GM19023 (cell line): ENCODE data around the gene HCFC1R1.
A peak's percentile ranks its signal among the peaks of the same experiment; 100 is the strongest.

ENCODE experiments used
- ATAC-seq: cut with Tn5 transposase; IDR thresholded peaks from one replicate; pipeline ENCODE4 v1.9.1; 2021; ENCODE audit warnings: mild to moderate bottlenecking, moderate library complexity; ENCODE audit not compliant: unreplicated experiment

Gene HCFC1R1

DNA sequence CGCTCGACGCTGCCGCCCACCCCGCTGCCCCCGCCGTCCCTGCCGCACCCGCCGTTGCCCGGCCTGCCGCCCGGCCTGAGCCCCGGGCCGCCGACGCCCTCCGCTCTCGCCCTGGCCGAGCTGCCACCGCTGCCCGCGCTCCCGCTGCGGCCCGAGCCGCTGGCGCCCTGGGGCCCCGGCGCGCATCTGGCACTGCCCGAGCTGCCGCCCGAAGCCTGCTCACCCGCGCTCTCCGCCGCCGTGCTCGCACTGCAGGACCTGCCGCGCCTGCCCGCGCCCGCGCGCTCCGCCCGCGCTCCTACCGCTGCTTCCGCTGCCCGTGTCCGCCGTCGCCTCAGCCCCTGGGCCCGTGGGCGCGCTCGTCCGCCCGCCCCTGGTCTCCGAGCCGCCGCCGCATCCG is 19.4 kb downstream of the HCFC1R1 start:
- peak; percentile 7 for ATAC-seq

DNA sequence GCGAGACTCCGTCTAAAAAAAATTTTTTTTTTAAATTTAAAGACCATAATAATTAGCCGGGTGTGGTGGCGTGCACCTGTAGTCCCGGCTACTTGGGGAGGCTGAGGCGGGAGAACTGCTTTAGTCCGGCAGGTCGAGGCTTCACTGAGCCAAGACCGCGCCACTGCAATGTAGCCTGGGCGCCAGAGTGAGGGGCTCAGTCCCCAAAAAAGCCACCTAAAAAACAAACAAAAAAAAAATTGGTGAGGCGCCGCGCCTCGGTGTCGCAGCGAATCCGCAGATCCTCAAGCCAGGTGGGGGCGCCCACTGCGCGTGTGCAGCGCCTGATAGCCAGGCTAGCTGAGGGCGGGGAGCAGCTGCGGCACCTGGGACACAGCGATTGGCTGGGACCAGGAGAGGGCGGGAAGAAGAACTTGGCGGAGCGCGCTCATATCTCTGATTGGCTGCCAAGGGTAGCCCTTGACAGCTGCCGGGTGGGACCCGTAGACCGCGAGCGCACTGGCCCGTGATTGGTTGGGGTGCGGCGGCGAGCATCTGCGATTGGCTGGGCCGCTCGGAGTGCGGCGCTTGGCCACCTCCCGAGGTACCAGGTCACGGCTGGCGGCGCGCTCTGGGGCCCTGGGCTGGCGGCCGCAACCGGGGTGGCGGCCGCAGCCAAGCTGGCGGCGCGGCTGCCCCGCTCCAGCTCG is 20.0 kb downstream of the HCFC1R1 start:
- peak; percentile 95 for ATAC-seq

DNA sequence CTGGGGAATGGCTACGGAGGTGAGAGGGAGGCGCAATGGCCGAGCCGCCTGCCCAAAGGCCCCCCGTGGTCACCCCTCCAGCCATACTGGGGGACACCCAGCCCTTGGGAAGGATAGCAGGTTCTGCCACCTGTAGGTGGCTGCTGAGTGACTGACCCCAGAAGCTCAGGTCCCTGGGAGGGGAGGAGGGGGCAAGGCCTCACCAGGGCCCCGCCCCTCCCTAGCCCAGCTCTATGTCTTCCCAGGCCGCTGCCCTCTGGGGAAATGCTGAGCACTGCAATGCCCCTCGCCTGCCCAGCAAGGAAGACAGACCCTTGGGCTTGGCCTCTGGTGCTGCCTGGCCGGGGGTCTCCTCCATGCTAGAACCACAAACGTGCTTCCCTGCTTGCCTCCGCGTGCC is 22.4 kb downstream of the HCFC1R1 start:
- ATAC-seq, result no peak

DNA sequence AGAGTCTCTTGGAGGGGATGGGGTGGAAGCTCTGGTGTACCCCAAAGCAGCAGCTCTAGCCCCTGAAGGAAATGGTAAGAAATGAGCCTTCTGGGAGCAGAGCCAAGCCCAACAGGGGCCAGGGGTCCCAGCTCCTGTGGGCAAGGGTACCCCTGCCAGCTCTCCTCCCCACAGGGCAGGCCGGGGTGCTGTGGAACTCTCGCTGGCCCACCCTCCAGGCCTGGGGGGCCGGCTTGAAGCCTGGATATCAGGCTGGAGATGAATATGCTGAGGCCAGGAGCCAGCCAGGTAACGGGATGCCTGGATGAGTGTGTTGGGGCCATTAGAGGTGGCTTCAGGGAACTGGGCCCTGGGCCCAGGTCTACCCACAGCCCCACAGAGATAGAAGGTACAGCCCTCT is 23.2 kb downstream of the HCFC1R1 start:
- no peak for ATAC-seq

DNA sequence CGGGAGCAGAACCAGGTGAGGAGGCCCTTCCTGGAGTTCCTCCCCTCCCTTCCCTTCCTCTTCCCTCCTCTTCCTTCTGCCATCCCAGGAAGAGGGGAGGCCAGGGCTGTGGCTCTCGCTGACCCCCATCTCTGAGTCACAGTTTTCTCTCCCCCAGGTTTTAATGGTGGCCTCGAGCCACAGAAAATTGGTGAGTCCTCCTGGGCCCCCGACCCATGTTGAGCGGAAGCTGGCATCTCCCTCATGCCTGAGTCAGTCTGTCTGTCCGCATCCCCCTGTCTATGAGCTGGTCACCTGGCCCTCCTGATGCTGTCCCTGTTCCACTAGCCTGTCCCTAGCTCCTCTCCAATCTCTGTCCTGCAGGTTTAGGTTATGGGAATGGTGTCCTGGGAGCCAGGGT is 23.8 kb downstream of the HCFC1R1 start:
- no peak for ATAC-seq

DNA sequence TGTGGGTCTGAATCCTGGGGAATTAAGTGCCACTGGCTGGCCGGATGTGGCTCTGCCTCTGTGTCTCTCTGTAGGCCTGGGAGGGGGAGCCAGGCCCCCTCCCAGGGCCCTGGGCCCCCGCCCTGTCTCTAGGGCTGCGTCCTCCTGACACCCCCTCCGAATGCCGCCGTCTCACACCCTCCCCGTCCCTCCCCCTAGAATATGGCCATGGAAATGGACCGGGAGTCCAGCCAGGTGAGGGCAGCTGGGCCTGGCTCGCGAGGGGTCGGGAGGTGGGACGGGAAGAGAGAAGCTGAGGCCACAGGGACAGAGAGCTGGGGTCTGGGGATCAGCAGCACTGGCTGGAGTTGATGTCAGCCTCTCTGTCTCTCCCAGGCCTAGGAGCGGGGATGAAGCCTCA is 27.4 kb downstream of the HCFC1R1 start:
- ATAC-seq, result no peak

DNA sequence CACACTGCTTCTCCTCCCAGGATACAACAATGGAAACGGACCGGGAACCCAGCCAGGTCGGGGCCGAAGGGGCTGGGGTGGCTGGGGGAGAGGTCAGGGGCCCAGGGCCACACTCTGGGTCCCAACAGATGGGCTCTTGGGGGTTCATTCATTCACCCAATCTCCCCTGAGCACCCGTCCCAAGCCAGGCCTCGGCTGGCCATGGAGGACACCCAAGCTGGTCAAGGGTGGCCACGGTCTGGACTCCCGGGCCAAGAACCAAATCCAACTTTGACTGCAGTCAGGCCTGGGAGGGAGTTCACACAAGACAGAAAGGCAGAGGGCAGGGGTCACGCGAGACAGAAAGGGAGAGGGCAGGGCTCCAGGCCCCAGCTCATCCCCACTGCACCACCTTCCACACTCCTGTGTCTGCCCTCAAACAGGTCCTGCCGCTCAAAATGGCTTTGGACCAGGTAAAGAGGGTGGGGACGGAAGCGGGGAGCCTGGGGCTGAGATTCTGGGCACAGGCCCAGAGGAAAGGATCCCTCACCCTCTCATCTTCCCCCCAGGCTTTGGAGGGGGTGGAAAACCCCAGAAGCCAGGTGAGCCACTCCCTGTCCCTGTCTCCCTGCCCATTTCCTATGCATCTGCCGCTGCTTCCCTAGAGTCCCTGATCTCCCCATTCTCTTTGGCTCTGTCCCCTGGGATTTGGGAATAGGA is 31.2 kb downstream of the HCFC1R1 start:
- ATAC-seq, result no peak

DNA sequence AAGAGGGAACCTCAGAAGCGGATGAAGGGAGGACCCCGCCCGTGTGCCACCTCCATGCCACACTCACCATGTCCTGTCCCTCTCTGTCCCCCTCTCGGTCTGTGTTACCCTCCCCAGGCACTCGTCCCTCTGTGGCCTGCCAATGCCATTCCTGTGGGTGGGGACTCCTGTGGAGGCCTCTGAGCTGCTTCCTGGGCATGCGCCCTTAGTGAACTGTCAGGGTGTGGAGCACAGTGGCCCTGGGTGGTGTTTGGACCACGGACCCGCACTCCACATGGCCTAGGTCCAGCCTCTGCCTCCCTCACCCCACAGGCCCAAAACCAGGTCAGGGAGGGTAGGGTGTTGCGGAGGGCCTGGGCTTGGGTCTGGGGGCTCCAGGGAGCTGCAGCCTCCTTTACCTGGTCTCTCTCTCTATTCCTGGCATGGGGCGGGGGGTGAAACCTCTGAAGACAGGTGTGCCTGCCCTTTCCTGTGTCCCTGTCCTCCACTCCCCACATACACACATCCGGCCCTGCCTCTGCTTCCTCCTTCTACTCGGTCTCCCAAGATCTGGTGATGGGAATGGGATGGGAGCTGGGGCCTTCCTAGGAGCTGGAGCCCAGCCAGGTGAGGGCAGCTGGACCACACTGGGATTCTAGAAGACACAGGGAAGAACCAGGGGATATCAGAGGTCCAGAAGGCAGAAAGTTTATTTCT is 32.0 kb downstream of the HCFC1R1 start:
- no peak for ATAC-seq

DNA sequence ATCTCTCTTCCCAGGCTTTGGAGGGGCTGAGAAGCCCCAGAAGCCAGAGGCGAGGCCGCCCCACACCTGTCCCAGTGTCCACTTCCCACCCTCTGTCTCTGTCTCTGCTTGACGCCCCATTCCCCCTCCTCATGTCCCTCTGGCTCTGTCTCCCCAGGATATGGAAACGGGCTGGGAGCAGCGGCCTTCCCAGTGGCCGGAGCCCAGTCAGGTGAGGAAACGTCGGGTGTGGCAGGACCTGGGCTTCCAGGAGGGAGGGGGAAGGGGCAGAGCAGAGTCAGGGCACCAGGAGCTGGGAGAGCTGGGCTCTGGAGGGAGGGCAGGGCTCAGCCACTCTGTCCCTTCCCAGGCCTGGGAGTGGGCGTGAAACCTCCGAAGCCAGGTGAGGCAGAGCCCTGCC is 32.9 kb downstream of the HCFC1R1 start:
- ATAC-seq, result no peak

DNA sequence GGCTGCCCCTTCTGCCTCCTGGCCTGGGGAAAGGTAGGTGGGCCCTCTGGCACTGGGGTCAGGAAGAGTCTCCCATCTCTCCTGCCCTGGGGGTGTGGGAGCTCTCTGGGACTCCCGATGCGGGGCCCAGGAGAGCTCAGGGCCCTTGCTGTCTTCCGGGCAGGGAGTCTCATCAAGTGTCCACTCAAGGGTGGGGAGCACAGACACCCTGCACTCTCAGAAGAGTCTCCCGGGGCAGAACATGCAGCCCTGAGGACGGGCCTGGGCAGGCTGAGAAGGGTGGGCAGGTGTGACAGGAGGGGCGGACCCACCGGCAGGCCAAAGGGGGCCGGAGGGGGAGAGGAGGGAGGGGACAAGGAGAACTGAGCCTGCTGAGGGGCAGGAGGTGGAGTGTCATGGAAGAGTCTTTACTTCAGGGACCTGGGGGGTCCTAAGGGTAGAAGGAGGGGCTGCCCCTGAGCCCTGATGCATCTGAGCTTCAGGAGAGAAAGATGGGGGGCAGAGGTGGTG is 35.1 kb downstream of the HCFC1R1 start:
- ATAC-seq, result no peak

DNA sequence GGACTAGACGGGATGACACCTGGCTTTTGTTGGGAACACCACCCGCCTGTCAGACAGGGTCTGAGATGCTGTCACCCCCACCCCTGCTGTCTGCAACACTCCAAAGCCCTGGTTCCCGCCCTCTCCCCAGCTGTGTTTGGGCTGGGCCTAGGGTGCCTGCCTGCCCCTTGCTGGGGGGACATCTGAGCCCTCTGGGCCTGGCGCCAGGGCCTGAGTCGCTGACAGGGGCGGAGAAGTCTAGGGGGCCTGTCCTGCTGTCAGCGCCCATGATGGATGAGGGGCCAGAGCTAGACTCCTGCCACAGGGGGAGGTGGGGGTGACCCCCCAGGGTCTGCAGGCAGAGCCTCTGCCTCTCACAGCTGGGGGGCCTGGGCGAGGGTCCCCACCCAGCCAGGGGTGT is 35.9 kb downstream of the HCFC1R1 start:
- no peak for ATAC-seq

DNA sequence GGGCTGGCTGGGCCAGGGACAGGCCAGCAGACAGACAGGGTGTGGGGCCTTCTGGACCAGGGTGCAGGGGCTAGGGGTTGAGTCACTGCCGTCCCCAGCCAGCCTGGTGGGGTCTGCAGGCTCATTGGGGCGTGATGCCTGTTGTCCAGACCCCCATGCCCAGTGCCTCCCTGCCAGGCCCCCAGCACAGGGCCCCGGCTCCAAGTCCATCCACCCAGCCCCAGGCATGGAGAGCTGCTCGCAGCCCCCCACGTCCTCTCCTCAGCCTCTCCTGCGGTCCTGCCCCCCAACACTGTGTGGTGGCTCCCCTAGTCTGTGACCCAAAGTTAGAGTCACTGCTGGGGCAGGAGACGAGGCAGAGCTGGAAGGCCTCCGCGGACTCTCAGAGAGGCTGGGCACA is 36.5 kb downstream of the HCFC1R1 start:
- no peak for ATAC-seq

DNA sequence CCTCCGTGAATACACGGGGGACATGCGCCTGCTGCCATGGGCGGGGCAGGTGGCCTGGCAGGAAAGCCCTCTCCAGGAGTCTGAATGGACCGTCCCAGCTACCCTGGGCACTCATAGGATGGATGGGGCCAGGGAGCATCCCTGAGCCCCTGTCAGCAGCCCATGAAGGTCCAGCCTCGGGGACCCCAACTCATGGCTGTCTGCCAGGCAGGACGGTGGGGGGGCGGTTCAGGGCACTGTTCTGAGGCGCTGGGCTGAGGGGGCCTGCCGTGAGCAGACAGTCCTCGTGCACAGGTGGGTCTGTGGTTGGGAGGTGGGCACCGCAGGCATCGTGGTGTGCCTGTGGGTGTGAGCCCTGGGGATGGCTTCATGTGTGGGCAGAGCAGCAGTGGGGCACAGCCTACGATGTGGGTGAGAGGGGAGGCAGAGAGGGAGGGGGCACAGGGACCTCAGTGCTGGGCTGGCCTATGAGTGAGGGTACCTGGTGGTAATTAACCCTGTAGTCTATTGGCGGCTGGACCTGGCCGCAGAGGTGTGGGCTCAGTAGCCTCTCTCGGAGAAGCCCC is 37.0 kb downstream of the HCFC1R1 start:
- ATAC-seq, result no peak

DNA sequence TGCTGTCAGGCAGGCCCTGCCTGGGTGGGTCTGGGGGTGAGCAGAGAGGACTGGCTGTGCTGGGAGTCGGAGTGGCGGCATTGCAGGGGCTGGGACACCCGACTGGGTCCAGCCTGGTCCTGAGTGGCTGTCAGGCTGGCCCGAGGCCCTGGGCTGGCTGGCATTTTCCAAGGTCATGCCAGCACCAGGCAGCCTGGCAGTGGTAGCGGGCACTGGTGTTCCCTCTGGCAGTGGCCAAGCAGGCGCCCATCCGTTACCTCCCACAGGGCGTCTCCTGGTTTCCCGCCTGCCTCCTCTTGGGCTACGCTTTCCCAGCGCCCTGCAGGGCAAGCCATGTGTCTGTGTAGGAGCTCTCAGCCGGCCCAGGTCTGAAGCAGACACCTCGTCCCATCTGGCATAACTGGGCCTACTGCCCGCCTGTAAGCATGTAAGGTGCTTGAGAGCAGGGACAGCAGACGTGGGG is 37.8 kb downstream of the HCFC1R1 start:
- ATAC-seq, result no peak

DNA sequence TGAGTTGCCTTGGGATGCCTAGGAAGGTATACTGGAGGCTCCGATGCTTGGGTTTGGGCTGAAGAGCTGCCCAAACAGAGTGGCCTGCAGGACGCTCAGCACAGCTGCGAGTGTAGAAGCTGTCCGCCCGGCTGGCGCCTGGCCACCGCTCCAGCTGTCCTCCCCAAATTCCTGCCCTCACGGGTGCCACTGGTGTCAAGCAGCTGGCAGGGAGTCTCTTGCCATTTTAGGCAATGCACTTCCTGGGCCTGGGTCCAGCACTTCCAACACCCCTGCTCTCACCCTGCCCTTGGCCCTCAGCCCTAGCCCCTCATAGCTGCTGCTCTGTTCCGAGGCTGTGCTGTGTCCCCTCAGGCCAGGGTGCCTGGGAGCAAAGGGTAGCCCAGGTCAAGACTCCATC is 38.3 kb downstream of the HCFC1R1 start:
- ATAC-seq, result no peak

DNA sequence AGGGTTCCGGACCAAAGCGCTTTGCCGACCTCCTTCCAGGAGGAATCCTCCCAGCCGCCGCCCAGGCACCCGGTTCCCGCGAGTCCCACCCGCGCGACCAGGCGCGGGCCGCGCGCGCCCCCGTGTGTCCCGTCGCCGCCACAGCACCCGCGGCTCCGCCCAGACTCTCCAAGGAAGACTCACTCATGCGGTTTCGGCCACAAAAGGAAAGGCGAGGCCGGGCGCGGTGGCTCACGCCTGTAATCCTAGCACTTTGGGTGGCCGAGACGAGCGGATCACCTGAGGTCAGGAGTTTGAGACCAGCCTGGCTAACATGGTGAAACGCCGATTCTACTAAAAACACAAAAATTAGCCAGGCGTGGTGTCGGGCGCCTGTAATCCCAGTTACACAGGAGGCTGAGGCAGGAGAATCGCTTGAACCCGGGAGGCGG is 40.0 kb downstream of the HCFC1R1 start:
- ATAC-seq, result no peak

DNA sequence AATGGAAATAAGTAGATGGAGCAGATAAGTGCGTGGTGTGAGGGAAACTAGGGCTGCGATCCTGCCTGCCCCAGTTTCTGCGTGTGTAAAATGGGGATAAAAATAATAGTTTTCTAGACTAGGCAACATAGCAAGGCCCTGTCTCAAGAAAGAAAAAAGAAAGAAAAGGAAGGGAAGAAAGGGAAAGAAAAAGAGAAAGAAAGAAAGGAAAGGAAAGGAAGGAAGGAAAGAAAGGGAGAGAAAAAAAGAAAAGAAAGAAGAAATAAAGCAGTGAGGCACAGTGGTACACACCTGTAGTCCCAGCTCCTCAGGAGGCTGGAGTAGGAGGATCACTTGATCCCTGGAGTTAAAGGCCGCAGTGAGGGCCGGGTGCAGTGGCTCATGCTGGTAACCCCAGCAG is 41.3 kb downstream of the HCFC1R1 start:
- no peak for ATAC-seq

DNA sequence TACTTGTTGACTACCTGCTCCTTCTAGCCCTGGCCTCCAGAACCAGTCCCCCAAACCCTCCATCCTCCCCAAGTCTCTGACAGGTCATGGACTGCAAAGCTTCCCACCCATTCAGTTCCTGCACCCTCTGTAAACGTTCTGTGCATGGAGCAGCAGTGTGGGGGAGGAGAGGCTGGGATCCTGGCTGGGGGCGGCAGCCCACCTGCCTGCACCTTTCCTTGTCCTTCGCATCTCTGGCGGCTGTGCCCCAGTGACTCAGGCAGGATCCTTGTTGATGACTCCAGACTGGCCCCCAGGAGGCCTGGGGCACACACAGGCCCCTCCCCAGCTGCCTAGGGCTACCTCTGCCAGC is 41.9 kb downstream of the HCFC1R1 start:
- no peak for ATAC-seq

DNA sequence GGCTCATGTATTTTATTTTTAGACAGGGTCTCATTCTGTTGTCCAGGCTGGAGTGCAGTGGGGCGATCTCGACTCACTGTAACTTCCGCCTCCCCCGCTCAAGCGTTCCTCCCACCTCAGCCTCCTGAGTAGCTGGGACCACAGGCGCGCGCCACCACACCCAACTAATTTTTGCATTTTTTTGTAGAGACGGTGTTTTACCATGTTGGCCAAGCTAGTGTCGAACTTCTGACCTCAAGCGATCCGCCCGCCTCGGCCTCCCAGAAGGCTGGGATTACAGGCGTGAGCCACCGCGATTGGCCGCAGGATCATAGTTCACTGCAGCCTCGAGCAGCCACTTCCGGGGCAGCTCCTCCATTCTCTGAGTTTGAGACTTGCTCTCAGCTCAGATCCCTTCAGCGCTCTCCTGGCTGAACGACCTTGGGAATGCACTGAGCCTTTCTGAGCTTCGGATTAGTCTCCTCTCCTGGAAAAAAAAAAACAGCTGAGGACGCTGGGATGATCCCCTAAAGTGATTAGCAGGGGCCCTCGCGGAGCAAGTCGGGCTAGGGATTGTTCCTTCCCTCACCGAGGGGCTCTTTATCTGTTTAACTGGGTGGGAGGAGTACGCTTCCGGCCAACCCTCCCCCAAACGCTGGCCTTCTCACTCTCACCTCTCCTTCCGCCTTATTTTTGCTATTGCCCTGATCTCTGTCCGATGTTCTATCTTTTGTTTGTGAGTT is 42.4 kb downstream of the HCFC1R1 start:
- no peak for ATAC-seq

DNA sequence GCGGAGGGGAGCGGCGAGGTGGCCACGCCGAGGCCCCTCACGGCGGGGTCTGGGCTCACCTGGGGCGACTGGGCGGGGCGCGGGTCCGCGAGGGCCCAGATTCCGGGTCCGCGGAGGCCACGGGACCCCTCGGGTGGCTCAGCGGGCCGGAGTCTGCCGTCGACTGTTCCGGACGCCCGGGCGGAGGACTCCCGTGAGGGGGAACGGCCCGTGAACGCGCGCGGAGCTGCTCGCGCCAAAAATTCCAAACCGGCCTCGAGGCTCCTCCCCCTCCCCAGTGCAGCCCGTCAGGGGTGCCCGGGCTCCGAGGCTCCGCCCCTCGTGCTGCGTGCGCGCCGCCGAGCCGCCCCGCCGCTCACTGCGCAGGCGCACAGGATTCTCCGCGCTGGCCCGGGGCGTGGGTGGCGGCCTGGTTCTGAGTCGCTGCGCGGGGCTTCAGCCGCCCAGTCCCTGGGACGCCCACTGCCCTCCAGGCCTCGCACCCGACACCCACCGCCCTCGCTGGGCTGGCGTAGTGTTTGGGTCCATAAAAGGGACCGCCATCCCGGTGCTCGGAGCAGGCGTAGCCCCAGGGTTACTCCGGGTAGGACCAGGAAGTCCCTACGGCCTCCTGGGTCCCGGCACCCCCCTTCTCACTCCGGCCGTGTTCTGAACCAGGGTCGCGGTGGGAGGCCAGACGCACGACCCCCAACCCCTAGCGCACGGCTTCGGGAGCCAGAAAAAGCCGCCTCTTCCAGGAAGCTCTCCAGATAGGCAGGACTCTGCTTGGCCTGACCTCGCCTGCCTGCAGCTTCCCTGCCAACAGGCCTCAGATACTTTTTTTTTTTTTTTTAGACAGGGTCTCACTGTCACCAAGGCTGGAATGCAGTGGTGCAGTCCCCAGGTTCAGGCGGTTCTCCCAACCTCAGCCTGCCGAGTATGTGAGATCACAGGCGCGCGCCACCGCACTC is 43.2 kb downstream of the HCFC1R1 start, which contains the start of gene PKMYT1:
Gene PKMYT1, minus strand, starts transcription at position 220 of the 950 bp plus-strand sequence. CDS start 789 bp downstream, outside the sequence.
- ATAC-seq, result peak; percentile 78
